Left ventricle myocardium inferior (tissue), 1 donor: ENCODE results near the gene SORCS2. TPM values are rescaled to one million over a fixed set of nuclear protein-coding genes. Genes with fewer than 3 reads are reported as not detected.

ENCODE experiments used
- DNase-seq: peaks from one replicate; pipeline ENCODE4 v3.0.0-alpha.2; 2020
- H3K27ac ChIP-seq: fragments of 200-600 bp; replicated peaks from 2 replicates; pipeline ENCODE4 v1.8.0; 2021
- H3K27me3 ChIP-seq: fragments of 200-600 bp; 2 replicates; pipeline ENCODE4 v1.8.0; 2021; ENCODE audit warnings: low read depth
- H3K36me3 ChIP-seq: fragments of 200-600 bp; 2 replicates; pipeline ENCODE4 v1.8.0; 2021
- H3K4me1 ChIP-seq: fragments of 200-600 bp; 2 replicates; pipeline ENCODE4 v1.8.0; 2021
- H3K4me3 ChIP-seq: fragments of 200-600 bp; 2 replicates; pipeline ENCODE4 v1.8.0; 2021; ENCODE audit warnings: mild to moderate bottlenecking, moderate library complexity
- H3K9me3 ChIP-seq: fragments of 200-600 bp; replicated peaks from 2 replicates; pipeline ENCODE4 v1.8.0; 2021
- CTCF ChIP-seq: fragments of 200-600 bp; IDR thresholded peaks from 2 replicates; pipeline ENCODE4 v1.8.0; 2021; ENCODE audit warnings: antibody characterized with exemption, mild to moderate bottlenecking, borderline replicate concordance
- intact Hi-C: fragments of 100-400 bp; cut with micrococcal nuclease; formaldehyde crosslinking; loops from one replicate; pipeline ENCODE4 v1.11.0; 2022
- total RNA-seq: library from RNA; stranded (reverse); fragmentation: NEBNext Ultra II Directional; extraction: Animal tissue kit (Norgen Biotek cat#: 25700); gene quantifications from one replicate; pipeline ENCODE4 v1.2.1, GENCODE V29; 2021
- donor health status: DM: no; HTN: yes; CAD: no; lungs with severe emphysema.

Gene SORCS2
- total RNA-seq, 1 donor from 2014 or later = 1.2 TPM

- peaks cover 8% of the 10 kb centered on the region for H3K4me1 ChIP-seq
- peaks cover 14% of the 10 kb centered on the region for H3K27me3 ChIP-seq
- no peak overlapping the region for H3K27ac ChIP-seq
- DNase-seq = no peak
- H3K9me3 ChIP-seq = no peaks in the 10 kb centered on the region
- H3K36me3 ChIP-seq = no peaks in the 10 kb centered on the region
- intact Hi-C loops = loop anchor here (5.0 kb wide), 1 partner anchor 107 kb away; the partner anchor contains the start of gene SORCS2
- no peak for TF ChIP-seq CTCF
- H3K4me3 ChIP-seq = no peak overlapping the region
Observed at GRCh38 chr4:7299010-7299907, 106.9 kb downstream of the SORCS2 start.

- no peak for TF ChIP-seq CTCF
- no peak overlapping the region for H3K4me3 ChIP-seq
- no peaks in the 10 kb centered on the region for H3K9me3 ChIP-seq
- intact Hi-C loops = loop anchor here (5.0 kb wide), 1 partner anchor 108 kb away; the partner anchor contains the start of gene SORCS2
- H3K27me3 ChIP-seq = peaks cover 14% of the 10 kb centered on the region
- no peaks in the 10 kb centered on the region for H3K36me3 ChIP-seq
- peaks cover 8% of the 10 kb centered on the region for H3K4me1 ChIP-seq
- H3K27ac ChIP-seq = no peak overlapping the region
- no peak for DNase-seq
Observed at GRCh38 chr4:7299908-7300710, 107.8 kb downstream of the SORCS2 start.

- Histone ChIP-seq H3K27me3 (peaks cover 17% of the 10 kb centered on the region), H3K27ac (no peak overlapping the region), H3K9me3 (no peaks in the 10 kb centered on the region), H3K36me3 (no peaks in the 10 kb centered on the region), H3K4me3 (no peak overlapping the region), H3K4me1 (peaks cover 3% of the 10 kb centered on the region)
- no peak for TF ChIP-seq CTCF
- DNase-seq = no peak
- intact Hi-C loops = no loop called here
Observed at GRCh38 chr4:7300711-7301095, 108.4 kb downstream of the SORCS2 start.

GRCh38 chr4:7301126-7301785, 108.9 kb downstream of the SORCS2 start:
- no peak overlapping the region for H3K4me3 ChIP-seq
- DNase-seq = no peak
- H3K4me1 ChIP-seq = no peaks in the 10 kb centered on the region
- H3K27me3 ChIP-seq = peaks cover 22% of the 10 kb centered on the region
- intact Hi-C loops = no loop called here
- no peaks in the 10 kb centered on the region for H3K9me3 ChIP-seq
- TF ChIP-seq CTCF = no peak
- H3K27ac ChIP-seq = no peak overlapping the region
- H3K36me3 ChIP-seq = no peaks in the 10 kb centered on the region
